ENCODE measurements around the gene ATP2A3.

- TF ChIP-seq CTCF (IDR thresholded peaks at IDR 0.05; ENCODE audit: insufficient read depth, low read length) (no peak), REST (IDR thresholded peaks at IDR 0.05; ENCODE audit: insufficient replicate concordance, low read depth) (no peak), POLR2AphosphoS5 (IDR thresholded peaks at IDR 0.05; ENCODE audit: low read depth) (peak; percentile 48; the same call in 1 of the 2 replicates), SPI1 (IDR thresholded peaks at IDR 0.05; ENCODE audit: borderline replicate concordance, low read depth) (no peak), GABPA (IDR thresholded peaks at IDR 0.05; ENCODE audit: low read depth) (no peak)
Measured at GRCh38 chr17:3960764-3961163, 3.5 kb downstream of the ATP2A3 start.

All from HL-60 (cell line).